ENCODE results near the gene MAB21L2. TPM values are rescaled to one million over a fixed set of nuclear protein-coding genes. Genes with fewer than 3 reads are reported as not detected.
A peak's percentile ranks its signal among the peaks of the same experiment; 100 is the strongest.

The MAB21L2 gene
- total RNA-seq, 1 experiment from 2014 or later = not detected

DNA sequence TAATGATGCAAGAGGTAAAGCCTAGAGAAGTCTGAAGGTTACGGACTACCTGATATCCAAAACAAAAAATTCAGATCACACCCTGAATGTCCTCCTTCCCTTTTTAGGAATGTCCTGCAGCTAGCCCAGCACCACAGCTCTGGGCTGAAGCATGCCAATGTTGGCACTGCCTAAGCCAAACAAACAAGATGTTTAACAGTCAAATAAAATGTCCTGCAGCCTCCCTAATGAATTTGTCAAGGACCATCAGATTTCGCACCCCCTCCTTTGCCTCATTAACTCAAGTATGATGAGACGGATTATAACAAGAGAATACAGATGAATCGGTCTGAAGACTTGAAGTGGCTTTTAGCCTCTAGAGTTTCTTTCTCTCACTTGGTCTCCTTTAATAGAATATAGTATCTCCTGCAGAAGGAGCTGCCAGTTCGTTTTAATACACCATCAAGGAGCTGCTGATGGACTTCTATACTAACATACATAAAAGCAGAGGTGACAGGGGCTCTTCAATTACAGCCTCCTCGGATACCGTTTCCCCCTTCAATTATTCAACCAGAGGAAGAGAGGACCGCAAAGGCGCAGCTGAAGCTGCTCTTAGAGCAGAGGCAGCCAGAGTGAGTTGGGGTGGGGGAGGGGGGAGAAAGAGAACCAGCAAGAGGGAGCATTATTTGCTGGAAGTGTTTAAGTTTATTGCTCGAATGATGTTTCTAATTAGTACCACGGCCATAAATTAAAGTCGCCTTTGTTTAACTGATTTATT, 3.0 kb upstream of the MAB21L2 start:
- H3K9me3 ChIP-seq (ENCODE audit: control insufficient read depth, low read depth, low read length) = no peaks in the 10 kb centered on the region
- H2BK20ac ChIP-seq (ENCODE audit: low read depth, low read length, poor library complexity, severe bottlenecking) = no peak overlapping the region
- H2AFZ ChIP-seq (ENCODE audit: low read length) = no peak overlapping the region
- H2BK15ac ChIP-seq (ENCODE audit: low read depth, low read length) = no peak overlapping the region
- no peak overlapping the region for H2BK120ac ChIP-seq (ENCODE audit: low read depth, low read length, poor library complexity, severe bottlenecking)
- H3K14ac ChIP-seq (ENCODE audit: insufficient read depth, low read length) = no peak overlapping the region
- H3K79me1 ChIP-seq (ENCODE audit: insufficient read depth, low read depth, low read length, poor library complexity, severe bottlenecking) = no peaks in the 10 kb centered on the region
- no peak overlapping the region for H3K23ac ChIP-seq (ENCODE audit: insufficient read length, low read depth, low read length)
- no peaks in the 10 kb centered on the region for H3K79me2 ChIP-seq (ENCODE audit: insufficient read depth, low read length)
- no peak overlapping the region for H2BK5ac ChIP-seq (ENCODE audit: insufficient read length, low read length)
- no peak overlapping the region for H4K8ac ChIP-seq (replicated peaks; ENCODE audit: insufficient read length, low read depth, low read length)
- Mint-ChIP-seq H3K4me3 (peak overlapping the region; percentile 69 to 84), H3K9me3 (peaks cover 0 to 3% of the 10 kb centered on the region in 2 experiments; a peak in 1 of 5 replicates), H3K27ac (no peak overlapping the region), H3K36me3 (ENCODE audit: insufficient read depth in 1 of 3, low read depth in 3 of 3) (no peaks in the 10 kb centered on the region), H3K27me3 (ENCODE audit: low read depth) (peaks cover 56% of the 10 kb centered on the region), H3K4me1 (peaks cover 39 to 45% of the 10 kb centered on the region in 2 experiments)
- H4K5ac ChIP-seq (ENCODE audit: insufficient read length, low read depth, low read length) = no peak overlapping the region
- H3K18ac ChIP-seq (ENCODE audit: insufficient read length, low read depth, low read length) = no peak overlapping the region
- no peak overlapping the region for H2BK12ac ChIP-seq (ENCODE audit: insufficient read length, low read depth, low read length)
- peak; percentile 40 for DNase-seq
- H3K27me3 ChIP-seq (ENCODE audit: insufficient read depth, low read length) = peaks cover 29% of the 10 kb centered on the region; the same call in 1 of the 2 replicates
- no peak overlapping the region for H4K91ac ChIP-seq (ENCODE audit: insufficient read length, low read depth, low read length)
- H3K4ac ChIP-seq (ENCODE audit: low read depth, low read length) = no peak overlapping the region
- H3K9ac ChIP-seq (ENCODE audit: extremely low read depth, insufficient read length, low read length) = no peak overlapping the region
- H3K4me1 ChIP-seq (ENCODE audit: insufficient read depth, low read length) = 0 out of 2 replicates have a peak, but pooled peaks cover 2% of the 10 kb centered on the region
- H3K23me2 ChIP-seq (ENCODE audit: insufficient read length, low read depth, low read length, poor library complexity, severe bottlenecking) = peaks cover 33% of the 10 kb centered on the region
- TF ChIP-seq, protein P1, sequence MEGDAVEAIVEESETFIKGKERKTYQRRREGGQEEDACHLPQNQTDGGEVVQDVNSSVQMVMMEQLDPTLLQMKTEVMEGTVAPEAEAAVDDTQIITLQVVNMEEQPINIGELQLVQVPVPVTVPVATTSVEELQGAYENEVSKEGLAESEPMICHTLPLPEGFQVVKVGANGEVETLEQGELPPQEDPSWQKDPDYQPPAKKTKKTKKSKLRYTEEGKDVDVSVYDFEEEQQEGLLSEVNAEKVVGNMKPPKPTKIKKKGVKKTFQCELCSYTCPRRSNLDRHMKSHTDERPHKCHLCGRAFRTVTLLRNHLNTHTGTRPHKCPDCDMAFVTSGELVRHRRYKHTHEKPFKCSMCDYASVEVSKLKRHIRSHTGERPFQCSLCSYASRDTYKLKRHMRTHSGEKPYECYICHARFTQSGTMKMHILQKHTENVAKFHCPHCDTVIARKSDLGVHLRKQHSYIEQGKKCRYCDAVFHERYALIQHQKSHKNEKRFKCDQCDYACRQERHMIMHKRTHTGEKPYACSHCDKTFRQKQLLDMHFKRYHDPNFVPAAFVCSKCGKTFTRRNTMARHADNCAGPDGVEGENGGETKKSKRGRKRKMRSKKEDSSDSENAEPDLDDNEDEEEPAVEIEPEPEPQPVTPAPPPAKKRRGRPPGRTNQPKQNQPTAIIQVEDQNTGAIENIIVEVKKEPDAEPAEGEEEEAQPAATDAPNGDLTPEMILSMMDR (conservative IDR thresholded peaks at IDR 0.05) = no peak
- H3K4me2 ChIP-seq (ENCODE audit: insufficient read depth, insufficient read length, low read length) = peak overlapping the region; percentile 45
- H3K56ac ChIP-seq (ENCODE audit: insufficient read length, low read depth, low read length) = no peak overlapping the region
- WGBS (ENCODE audit: extremely low coverage, insufficient read length, low lambda C conversion rate) = no CpG with 5 or more reads among the region's 12 CpGs
- H4K20me1 ChIP-seq (ENCODE audit: control insufficient read depth, insufficient read depth, insufficient read length) = peaks cover 4% of the 10 kb centered on the region
- H2AK5ac ChIP-seq (ENCODE audit: insufficient read length, low read length) = no peak overlapping the region
- H3K27ac ChIP-seq (ENCODE audit: insufficient read length, low read depth, low read length) = no peak overlapping the region
- H3T11ph ChIP-seq (ENCODE audit: low read length) = no peak overlapping the region

Measured in H9 (cell line).